Stimulated activated CD4-positive, alpha-beta T cell treated with anti-CD3 and anti-CD28 coated beads, Interleukin-15, amount 100 ng/mL, for 1 hour (primary cell): ENCODE data around the gene PPFIBP1.
"Not testable (repeated sequence)": the region's sequence is repeated elsewhere in the genome, so short reads cannot be mapped to it uniquely, and the experiment has no call there.

Source experiments
- DNase-seq, 2 donors: peaks; one replicate each; pipeline ENCODE4 v3.0.0-alpha.2; 2020; ENCODE audit warnings: low read depth in 1 of 2, low spot score in 1 of 2

The PPFIBP1 gene

GRCh38 chr12:27623645-27624044, 99.6 kb downstream of the PPFIBP1 start:
- DNase-seq, result no peak

GRCh38 chr12:27624586-27624985, 100.6 kb downstream of the PPFIBP1 start:
- no peak for DNase-seq

GRCh38 chr12:27627123-27627852, 103.3 kb downstream of the PPFIBP1 start:
- no peak for DNase-seq

- not testable (repeated sequence) for DNase-seq
These were observed 104.0 kb downstream of the PPFIBP1 start for GRCh38 chr12:27627853-27628469.

GRCh38 chr12:27630219-27630618, 106.2 kb downstream of the PPFIBP1 start:
- DNase-seq, result not testable (repeated sequence)

GRCh38 chr12:27631365-27631764, 107.4 kb downstream of the PPFIBP1 start:
- no peak for DNase-seq

GRCh38 chr12:27631813-27632491, 107.9 kb downstream of the PPFIBP1 start:
- DNase-seq, result no peak

- DNase-seq, result no peak
These were observed 111.5 kb downstream of the PPFIBP1 start for GRCh38 chr12:27635349-27635972.

GRCh38 chr12:27636569-27636968, 112.6 kb downstream of the PPFIBP1 start:
- not testable (repeated sequence) for DNase-seq

- DNase-seq, result no peak
These were observed 113.5 kb downstream of the PPFIBP1 start for GRCh38 chr12:27637524-27637923.

- DNase-seq, result no peak
These were observed 115.3 kb downstream of the PPFIBP1 start for GRCh38 chr12:27639265-27639664.

GRCh38 chr12:27640566-27641200, 116.7 kb downstream of the PPFIBP1 start:
- DNase-seq, result not testable (repeated sequence)

GRCh38 chr12:27642361-27642760, 118.4 kb downstream of the PPFIBP1 start:
- DNase-seq, result not testable (repeated sequence)

GRCh38 chr12:27642892-27643291, 118.9 kb downstream of the PPFIBP1 start:
- not testable (repeated sequence) for DNase-seq

GRCh38 chr12:27644158-27644845, 120.3 kb downstream of the PPFIBP1 start:
- DNase-seq, result no peak

GRCh38 chr12:27645671-27646070, 121.7 kb downstream of the PPFIBP1 start:
- DNase-seq, result no peak

- DNase-seq, result no peak
These were observed 122.1 kb downstream of the PPFIBP1 start for GRCh38 chr12:27646149-27646548.

GRCh38 chr12:27650011-27650410, 126.0 kb downstream of the PPFIBP1 start:
- no peak for DNase-seq

- no peak for DNase-seq
These were observed 127.2 kb downstream of the PPFIBP1 start for GRCh38 chr12:27651201-27651600.

GRCh38 chr12:27652174-27652763, 128.3 kb downstream of the PPFIBP1 start:
- no peak for DNase-seq
